Stimulated activated CD4-positive, alpha-beta T cell treated with anti-CD3 and anti-CD28 coated beads, Interleukin-1b, Interleukin-23, amount 100 ng/mL, for 4 hours (primary cell): ENCODE results near the gene ATP6V1D.
"Not testable (repeated sequence)": the region's sequence is repeated elsewhere in the genome, so short reads cannot be mapped to it uniquely, and the experiment has no call there.

ENCODE experiments used
- DNase-seq, 2 donors: peaks; one replicate each; pipeline ENCODE4 v3.0.0-alpha.2; 2020; ENCODE audit warnings: low read depth in 2 of 2

Gene ATP6V1D

GRCh38 chr14:67371247-67372148, 11.9 kb upstream of the ATP6V1D start:
- no peak for DNase-seq

GRCh38 chr14:67370830-67371229, 11.2 kb upstream of the ATP6V1D start:
- no peak for DNase-seq

GRCh38 chr14:67365476-67365875, 5.9 kb upstream of the ATP6V1D start:
- no peak for DNase-seq

GRCh38 chr14:67360470-67361206, 1.0 kb upstream of the ATP6V1D start:
- DNase-seq: peak in 1 of 2 donors; percentile 7

- no peak for DNase-seq
Measured at GRCh38 chr14:67358924-67359774, 455 bp downstream of the ATP6V1D start.

- DNase-seq: no peak
Measured at GRCh38 chr14:67357969-67358354, 1.6 kb downstream of the ATP6V1D start.

GRCh38 chr14:67357186-67357968, 2.2 kb downstream of the ATP6V1D start:
- no peak for DNase-seq

GRCh38 chr14:67352055-67352454, 7.5 kb downstream of the ATP6V1D start:
- no peak for DNase-seq

- DNase-seq: no peak
Measured at GRCh38 chr14:67345583-67345982, 14.0 kb downstream of the ATP6V1D start.

- no peak for DNase-seq
Measured at GRCh38 chr14:67343601-67344230, 15.9 kb downstream of the ATP6V1D start.

- DNase-seq: not testable (repeated sequence)
Measured at GRCh38 chr14:67341231-67341630, 18.4 kb downstream of the ATP6V1D start.

- no peak for DNase-seq
Measured at GRCh38 chr14:67335781-67336180, 23.8 kb downstream of the ATP6V1D start.

GRCh38 chr14:67332468-67332867, 27.1 kb downstream of the ATP6V1D start:
- no peak for DNase-seq

GRCh38 chr14:67331368-67332125, 28.1 kb downstream of the ATP6V1D start:
- DNase-seq: no peak

GRCh38 chr14:67329666-67330065, 29.9 kb downstream of the ATP6V1D start:
- DNase-seq: not testable (repeated sequence)

- no peak for DNase-seq
Measured at GRCh38 chr14:67319142-67319541, 40.5 kb downstream of the ATP6V1D start.

- no peak for DNase-seq
Measured at GRCh38 chr14:67317822-67318221, 41.8 kb downstream of the ATP6V1D start.

- no peak for DNase-seq
Measured at GRCh38 chr14:67313153-67313552, 46.5 kb downstream of the ATP6V1D start.

- DNase-seq: no peak
Measured at GRCh38 chr14:67311868-67312267, 47.7 kb downstream of the ATP6V1D start.
